T-helper 1 cell treated with Interleukin-12 subunit alpha and Interleukin-12 subunit beta and Interleukin-4 antibody, amounts not matched to agents 30 μg/mL and 1 μg/mL, for 36 hours (primary cell): ENCODE measurements around the gene ST14.
"Not testable (repeated sequence)": the region's sequence is repeated elsewhere in the genome, so short reads cannot be mapped to it uniquely, and the experiment has no call there.

Experiments
- H3K27ac Mint-ChIP-seq: one replicate; pipeline ENCODE4 v1.8.0; 2021; ENCODE audit warnings: mild to moderate bottlenecking, mixed read lengths
- H3K27me3 Mint-ChIP-seq: one replicate; pipeline ENCODE4 v1.8.0; 2021; ENCODE audit warnings: low read depth, mixed read lengths
- H3K36me3 Mint-ChIP-seq: one replicate; pipeline ENCODE4 v1.8.0; 2021; ENCODE audit warnings: low read depth, mixed read lengths
- H3K4me1 Mint-ChIP-seq: one replicate; pipeline ENCODE4 v1.8.0; 2021; ENCODE audit warnings: low read depth, mixed read lengths
- H3K4me3 Mint-ChIP-seq: one replicate; pipeline ENCODE4 v1.8.0; 2021; ENCODE audit warnings: mild to moderate bottlenecking, moderate library complexity, mixed read lengths
- H3K9me3 Mint-ChIP-seq: one replicate; pipeline ENCODE4 v1.8.0; 2021; ENCODE audit warnings: mixed read lengths

Gene ST14

DNA sequence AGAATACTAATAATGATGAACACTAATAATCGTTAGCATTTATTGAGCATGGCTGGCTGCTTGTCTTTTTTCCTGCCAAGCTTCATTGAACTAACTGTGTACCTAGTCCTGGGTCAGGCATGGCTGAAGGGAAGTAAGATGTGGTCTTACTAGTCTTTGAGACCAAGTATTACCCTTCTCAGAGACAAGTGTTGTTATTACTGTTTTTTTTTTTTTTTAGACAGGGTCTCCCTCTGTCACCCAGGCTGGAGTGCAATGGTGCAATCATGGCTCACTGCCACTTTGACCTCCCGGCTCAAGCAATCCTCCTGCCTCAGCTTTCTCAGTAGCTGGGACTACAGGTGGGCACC is 4.6 kb downstream of the ST14 start:
- Mint-ChIP-seq H3K27me3 (peaks cover 58% of the 10 kb centered on the region), H3K27ac (no peak overlapping the region), H3K4me1 (no peaks in the 10 kb centered on the region), H3K9me3 (no peaks in the 10 kb centered on the region), H3K36me3 (no peaks in the 10 kb centered on the region), H3K4me3 (no peak overlapping the region)

DNA sequence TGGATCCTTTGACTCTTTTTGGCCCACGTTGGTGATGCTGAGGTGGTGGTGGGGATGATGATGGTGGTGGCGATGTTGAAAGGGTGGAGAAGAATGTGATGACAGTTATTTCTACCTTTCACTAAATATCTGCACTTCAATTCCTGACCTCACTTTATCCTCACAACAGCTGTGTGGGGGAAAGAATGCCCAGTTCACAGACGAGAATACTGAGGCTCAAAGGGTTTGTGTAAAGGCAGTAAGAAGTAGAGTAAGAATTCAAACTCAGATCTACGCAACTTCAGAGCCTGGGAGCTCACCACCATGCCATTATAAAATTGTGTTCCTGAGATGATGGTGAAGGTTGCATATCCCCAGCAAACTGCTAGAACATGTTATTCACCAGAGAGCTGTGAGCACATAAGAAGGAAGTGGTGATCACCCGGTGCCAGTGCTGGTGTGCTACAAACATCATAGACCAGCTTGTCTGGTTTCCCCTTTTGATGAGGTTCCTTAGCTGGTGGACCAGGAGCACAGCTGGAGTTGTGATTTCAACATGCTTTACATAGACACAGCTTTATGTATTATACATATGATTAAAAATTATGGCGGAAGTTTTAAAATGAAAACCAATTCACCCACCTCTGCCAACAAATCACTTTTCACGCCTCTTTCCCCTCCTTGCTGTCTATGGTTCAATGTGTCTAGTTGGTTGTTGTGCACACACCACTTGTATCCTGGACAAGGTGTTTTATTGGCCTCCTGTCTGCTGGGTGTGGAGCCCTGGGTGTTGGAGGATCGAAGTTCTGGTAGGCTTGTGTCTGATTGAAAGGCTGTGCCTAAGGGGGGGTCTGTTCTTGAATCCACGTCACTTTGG is 6.2 kb downstream of the ST14 start:
- H3K4me1 Mint-ChIP-seq = no peaks in the 10 kb centered on the region

DNA sequence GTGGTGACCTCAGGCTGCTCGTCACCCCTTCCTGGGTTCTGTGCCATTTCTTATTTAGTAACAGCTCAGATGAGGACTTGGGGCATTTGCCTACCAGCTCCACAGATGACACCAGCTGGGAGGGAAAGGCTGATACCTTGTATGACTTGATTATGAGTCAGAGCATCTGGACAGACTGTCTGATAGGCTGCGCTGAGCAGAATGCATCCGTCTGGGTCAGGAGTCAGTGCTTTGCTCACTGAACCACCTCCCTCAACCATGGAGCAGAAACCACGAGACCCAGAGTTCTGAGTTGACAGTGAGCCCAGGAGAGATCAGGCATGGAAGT is 6.8 kb downstream of the ST14 start:
- no peaks in the 10 kb centered on the region for H3K36me3 Mint-ChIP-seq
- H3K4me3 Mint-ChIP-seq = no peak overlapping the region
- H3K9me3 Mint-ChIP-seq = no peaks in the 10 kb centered on the region
- H3K27ac Mint-ChIP-seq = no peak overlapping the region
- no peaks in the 10 kb centered on the region for H3K4me1 Mint-ChIP-seq
- H3K27me3 Mint-ChIP-seq = peaks cover 42% of the 10 kb centered on the region

More for the DNA sequence above, 6.2 kb downstream of the ST14 start:
- Mint-ChIP-seq H3K4me3 (no peak overlapping the region), H3K36me3 (no peaks in the 10 kb centered on the region), H3K9me3 (no peaks in the 10 kb centered on the region), H3K27me3 (peaks cover 47% of the 10 kb centered on the region), H3K27ac (no peak overlapping the region)

DNA sequence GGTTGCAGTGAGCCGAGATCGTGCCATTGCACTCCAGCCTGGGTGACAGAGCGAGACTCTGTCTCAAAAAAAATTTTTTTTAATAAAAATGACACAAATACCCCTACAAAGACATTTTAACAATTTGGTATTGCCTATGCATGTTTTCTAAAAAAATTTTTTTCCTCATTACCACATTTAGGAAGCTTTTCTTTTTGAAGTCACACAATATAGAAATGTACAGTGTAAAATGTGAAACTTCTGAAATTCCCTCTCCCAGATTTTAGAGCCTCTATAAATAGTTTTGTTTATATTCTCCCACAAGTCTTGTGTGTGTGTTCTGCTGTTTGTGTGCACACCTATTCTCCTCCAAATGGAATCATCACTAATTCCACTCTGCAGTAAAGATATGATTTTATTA is 7.6 kb downstream of the ST14 start:
- H3K27me3 Mint-ChIP-seq = peaks cover 35% of the 10 kb centered on the region
- H3K4me1 Mint-ChIP-seq = no peaks in the 10 kb centered on the region
- H3K36me3 Mint-ChIP-seq = no peaks in the 10 kb centered on the region
- H3K9me3 Mint-ChIP-seq = no peaks in the 10 kb centered on the region
- H3K4me3 Mint-ChIP-seq = no peak overlapping the region
- no peak overlapping the region for H3K27ac Mint-ChIP-seq

DNA sequence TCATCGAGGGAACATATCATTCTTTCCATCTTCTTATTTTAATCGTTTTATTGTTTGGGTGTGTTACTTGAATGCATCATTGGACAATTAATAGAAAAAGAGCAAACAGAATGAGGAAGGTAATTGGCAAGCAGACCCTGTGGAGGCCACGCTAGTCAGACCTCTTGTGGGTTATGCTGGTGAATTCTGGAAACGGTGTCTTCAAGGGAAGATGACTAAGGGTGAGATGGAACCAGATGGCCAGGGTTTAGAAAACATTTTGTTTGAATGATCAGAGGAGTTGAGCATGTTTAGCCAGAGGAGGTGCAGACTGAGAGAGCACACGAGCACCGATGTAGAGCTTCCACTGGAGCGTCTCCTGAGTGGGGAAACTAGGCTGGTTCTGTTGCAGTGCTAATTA is 8.5 kb downstream of the ST14 start:
- Mint-ChIP-seq H3K4me1 (no peaks in the 10 kb centered on the region), H3K27me3 (peaks cover 26% of the 10 kb centered on the region), H3K4me3 (no peak overlapping the region), H3K27ac (no peak overlapping the region), H3K9me3 (no peaks in the 10 kb centered on the region), H3K36me3 (no peaks in the 10 kb centered on the region)

DNA sequence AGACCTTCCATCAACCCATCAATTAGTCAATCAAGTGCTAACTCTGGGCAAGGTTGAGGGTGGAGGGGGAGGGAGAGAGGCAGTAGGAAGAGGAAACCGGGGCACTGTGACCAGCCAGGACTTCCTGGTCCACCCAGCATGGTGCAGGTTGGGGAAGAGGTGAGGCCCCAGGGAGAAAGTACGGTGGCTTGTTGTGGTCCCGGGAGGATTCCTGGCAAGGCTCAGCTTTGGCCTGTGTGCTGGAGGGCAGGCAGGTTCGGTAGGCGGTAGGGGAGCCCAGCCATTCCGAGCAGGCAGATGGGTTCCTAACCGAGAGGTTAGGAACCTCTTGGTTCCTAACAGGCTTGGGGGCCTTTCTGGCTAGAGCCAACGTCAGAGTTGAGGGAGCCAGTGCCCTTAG is 10.8 kb downstream of the ST14 start:
- peaks cover 14% of the 10 kb centered on the region for H3K27me3 Mint-ChIP-seq
- peaks cover 7% of the 10 kb centered on the region for H3K9me3 Mint-ChIP-seq
- no peak overlapping the region for H3K27ac Mint-ChIP-seq

DNA sequence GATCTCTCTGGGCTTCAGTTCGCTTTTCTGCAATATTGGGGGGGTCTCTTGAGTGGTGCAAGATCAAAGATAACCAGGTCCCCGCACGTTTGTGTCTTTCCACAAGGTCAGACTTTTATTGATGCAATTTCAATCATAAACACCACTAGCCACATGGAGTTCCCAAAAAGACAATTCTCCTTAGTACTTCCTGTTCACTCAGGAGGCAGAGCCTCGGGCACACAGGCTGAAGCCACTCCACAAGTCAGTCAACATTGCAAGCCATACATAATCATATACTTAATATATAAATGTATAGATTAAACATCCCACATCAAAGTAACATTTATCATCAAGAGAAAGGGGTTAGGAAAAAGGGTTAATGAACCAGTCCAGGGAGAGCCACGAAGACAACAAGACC is 12.0 kb downstream of the ST14 start:
- H3K36me3 Mint-ChIP-seq = no peaks in the 10 kb centered on the region
- no peak overlapping the region for H3K4me3 Mint-ChIP-seq
- no peak overlapping the region for H3K27ac Mint-ChIP-seq
- peaks cover 7% of the 10 kb centered on the region for H3K9me3 Mint-ChIP-seq
- no peaks in the 10 kb centered on the region for H3K4me1 Mint-ChIP-seq
- peaks cover 6% of the 10 kb centered on the region for H3K27me3 Mint-ChIP-seq

More for the DNA sequence above, 10.8 kb downstream of the ST14 start:
- Mint-ChIP-seq H3K4me1 (no peaks in the 10 kb centered on the region), H3K4me3 (no peak overlapping the region), H3K36me3 (no peaks in the 10 kb centered on the region)

DNA sequence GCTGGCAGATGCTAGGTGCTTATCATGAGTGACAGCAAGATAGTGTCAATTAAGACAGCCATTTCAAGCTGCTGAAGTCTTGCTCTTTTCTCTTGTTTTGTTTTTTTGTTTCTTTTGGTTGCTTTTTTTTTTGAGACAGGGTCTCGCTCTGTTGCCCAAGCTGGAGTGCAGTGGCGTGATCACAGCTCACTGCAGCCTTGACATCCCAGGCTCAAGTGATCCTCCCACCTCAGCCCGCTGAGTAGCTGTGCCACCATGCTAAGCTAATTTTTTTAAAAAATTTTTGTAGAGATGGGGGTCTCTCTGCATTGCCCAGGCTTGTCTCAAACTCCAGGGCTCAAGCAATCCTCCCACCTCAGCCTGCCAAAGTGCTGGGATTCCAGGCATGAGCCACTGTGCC is 12.4 kb downstream of the ST14 start:
- not testable (repeated sequence) for H3K4me3 Mint-ChIP-seq, H3K9me3 Mint-ChIP-seq, H3K27me3 Mint-ChIP-seq, H3K27ac Mint-ChIP-seq, H3K36me3 Mint-ChIP-seq, H3K4me1 Mint-ChIP-seq

DNA sequence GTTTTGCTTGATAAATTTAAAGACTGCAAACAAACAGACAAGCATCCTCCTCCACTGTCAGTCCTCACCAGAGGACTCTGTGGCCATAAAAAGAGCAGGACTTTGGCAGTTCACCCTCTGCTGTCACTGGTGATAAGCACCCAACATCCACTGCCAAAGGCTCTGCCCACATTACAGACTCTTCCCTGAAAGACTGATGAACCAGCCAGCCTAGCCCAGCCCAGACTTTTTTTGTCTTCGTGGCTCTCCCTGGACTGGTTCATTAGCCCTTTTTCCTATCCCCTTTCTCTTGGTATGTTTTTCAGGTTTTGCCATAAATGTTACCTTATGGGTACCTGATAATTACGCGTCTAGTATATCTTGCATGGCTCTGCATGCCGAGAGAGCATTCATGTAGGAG is 15.1 kb downstream of the ST14 start:
- H3K4me1 Mint-ChIP-seq = no peaks in the 10 kb centered on the region
- no peaks in the 10 kb centered on the region for H3K27me3 Mint-ChIP-seq

DNA sequence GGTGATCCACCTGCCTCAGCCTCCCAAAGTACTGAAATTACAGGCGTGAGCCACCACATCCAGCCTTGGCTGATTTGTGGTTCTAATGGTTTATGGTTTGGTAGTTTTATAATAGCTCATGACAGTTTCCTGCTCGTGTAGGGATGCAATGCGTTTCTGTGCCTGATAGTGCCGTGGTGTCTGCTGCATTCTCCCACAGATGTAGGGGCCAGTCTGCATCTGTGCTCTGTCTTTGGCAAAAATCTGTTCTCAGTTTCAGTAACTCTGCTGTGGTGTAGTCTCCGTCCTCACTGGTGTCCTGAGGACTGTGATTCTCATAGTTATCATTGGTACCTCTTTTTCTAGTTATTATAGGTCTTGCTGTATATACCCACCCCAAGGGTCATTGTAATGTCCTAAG is 16.3 kb downstream of the ST14 start:
- Mint-ChIP-seq H3K4me1 (no peaks in the 10 kb centered on the region), H3K36me3 (no peaks in the 10 kb centered on the region)

More for the DNA sequence above, 15.1 kb downstream of the ST14 start:
- Mint-ChIP-seq H3K9me3 (peaks cover 7% of the 10 kb centered on the region), H3K4me3 (no peak overlapping the region), H3K27ac (no peak overlapping the region), H3K36me3 (no peaks in the 10 kb centered on the region)

DNA sequence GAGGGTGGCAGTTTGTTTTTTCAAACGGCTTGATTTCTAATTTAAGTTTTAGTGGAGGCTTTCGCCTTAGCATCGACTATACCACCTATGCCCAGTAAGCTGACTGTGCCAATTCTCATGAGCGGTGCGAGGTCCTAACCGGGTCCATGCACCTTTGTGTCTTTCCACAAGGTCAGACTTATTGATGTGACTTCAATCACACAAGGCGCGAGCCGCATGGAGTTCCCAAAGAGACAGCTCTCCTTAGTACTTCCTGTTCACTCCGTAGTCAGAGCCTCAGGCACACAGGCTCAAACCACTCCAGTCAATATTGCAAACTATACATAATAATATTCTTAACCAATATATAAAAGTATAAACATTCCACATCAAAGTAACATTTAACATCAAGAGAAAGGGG is 18.2 kb downstream of the ST14 start:
- no peaks in the 10 kb centered on the region for H3K27me3 Mint-ChIP-seq
- no peaks in the 10 kb centered on the region for H3K4me1 Mint-ChIP-seq
- H3K9me3 Mint-ChIP-seq = peaks cover 7% of the 10 kb centered on the region
- H3K36me3 Mint-ChIP-seq = no peaks in the 10 kb centered on the region
- H3K27ac Mint-ChIP-seq = no peak overlapping the region
- no peak overlapping the region for H3K4me3 Mint-ChIP-seq

More for the DNA sequence above, 16.3 kb downstream of the ST14 start:
- no peak overlapping the region for H3K27ac Mint-ChIP-seq
- H3K9me3 Mint-ChIP-seq = peaks cover 7% of the 10 kb centered on the region
- no peak overlapping the region for H3K4me3 Mint-ChIP-seq
- H3K27me3 Mint-ChIP-seq = no peaks in the 10 kb centered on the region

DNA sequence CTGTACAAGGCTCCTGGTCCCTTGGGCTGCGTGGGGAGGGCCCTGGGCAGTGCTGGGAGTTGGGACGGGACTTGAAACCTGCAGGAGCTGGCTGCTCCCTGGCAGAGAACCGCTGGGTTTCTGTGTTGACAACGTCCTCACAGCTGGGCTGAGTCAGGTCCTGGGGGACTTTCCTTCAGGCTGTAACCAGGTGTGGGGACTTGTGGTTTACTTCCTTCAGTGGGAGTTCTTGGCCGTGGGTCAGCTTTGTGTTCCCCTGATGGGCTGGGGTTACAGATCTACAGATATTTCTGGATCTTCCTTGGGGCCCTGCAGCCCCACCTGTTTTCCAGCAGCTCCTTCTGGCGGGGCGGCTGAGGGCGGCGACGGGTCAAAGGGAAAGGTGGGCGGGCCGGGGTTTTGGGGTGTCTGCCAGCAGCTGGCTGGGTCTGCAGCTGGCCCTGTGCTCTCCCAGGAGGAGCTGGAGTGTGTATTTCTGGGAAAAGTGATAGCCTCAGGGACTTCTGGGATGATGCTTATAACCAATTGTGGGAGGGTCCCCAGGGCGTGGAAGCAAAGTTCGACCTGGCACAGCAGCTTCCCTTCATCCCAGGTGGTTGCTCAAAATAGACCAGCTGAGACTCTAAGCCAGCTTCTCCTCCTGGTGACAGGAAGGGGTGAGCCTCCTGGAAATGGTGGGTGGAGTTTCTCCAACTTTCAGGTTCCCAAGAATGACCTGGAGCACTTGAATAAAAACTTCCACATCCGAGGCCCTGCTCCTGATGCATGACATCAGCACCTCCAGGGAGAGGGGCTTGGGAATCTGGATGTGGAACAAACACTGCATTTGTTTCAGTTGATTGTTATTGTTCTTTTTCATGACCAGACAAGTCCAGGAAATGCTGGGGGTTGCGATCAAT is 19.1 kb downstream of the ST14 start:
- Mint-ChIP-seq H3K4me3 (no peak overlapping the region), H3K27me3 (no peaks in the 10 kb centered on the region), H3K27ac (no peak overlapping the region), H3K9me3 (peaks cover 7% of the 10 kb centered on the region), H3K36me3 (no peaks in the 10 kb centered on the region), H3K4me1 (no peaks in the 10 kb centered on the region)

DNA sequence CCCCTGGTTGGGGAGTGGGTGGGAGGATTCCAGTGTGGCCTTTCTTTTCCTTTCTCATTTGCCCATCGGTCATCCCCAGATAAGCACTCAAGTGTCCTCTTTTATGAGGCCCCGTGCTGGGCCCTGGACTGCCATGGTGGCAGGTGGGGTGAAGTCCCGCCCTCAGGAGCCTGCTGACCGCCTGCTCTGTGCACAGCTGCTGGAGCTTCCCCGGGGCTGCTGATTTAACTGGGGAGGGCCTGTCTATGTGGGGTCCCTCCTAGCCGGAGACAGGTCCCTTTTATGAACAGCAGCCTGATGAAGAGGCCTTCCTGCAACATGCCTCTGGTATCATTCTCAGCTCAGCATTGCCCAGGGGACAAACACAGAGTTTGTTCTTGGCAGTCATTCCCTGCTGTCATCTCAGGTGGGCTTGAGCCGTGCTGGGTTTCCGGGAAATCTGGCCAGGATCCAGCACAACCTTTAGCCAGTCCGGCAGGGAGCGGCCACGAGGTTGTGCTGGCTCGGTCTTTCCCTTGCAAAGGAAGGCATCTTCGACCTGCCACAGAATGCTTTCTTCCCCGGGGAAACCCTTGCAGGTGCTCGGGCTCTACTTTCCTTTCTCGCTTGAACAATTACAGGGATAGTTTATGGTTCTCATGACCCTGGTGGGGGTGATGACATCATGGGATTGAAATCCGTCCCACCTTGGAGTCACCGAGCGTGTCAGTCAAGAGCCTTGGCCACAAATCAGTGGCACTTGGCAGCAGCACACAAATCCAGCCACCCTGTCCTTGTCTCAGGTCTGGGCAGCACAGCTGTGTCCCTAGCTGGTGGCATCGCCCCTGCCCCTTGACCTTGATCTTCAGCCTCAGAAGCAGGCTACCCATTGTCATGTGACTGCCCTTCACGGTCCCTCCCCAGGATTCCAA is 20.1 kb downstream of the ST14 start:
- H3K36me3 Mint-ChIP-seq = no peaks in the 10 kb centered on the region
- H3K4me3 Mint-ChIP-seq = no peak overlapping the region
- no peaks in the 10 kb centered on the region for H3K27me3 Mint-ChIP-seq
- peaks cover 7% of the 10 kb centered on the region for H3K9me3 Mint-ChIP-seq
- H3K4me1 Mint-ChIP-seq = no peaks in the 10 kb centered on the region
- no peak overlapping the region for H3K27ac Mint-ChIP-seq

DNA sequence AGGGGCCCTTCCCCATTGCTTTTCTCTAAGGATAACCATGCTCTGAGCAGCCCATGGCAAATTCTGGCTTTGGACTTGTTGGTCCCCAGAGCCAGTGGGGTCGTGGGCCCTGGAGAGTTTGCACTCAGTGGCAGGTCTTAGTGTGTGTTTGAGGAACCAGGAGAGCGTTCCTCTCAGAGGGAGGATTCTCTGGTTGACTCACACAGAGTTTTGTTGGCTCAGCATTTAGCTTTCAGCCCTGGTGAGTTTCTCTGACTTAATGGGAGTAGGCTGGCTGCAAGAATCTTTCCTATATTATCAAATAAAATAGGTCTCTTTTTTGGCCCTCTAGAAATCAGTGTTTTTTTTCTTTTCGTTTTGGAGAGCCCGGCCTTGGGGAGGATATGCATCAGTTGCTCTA is 20.9 kb downstream of the ST14 start:
- H3K27ac Mint-ChIP-seq = no peak overlapping the region
- H3K4me3 Mint-ChIP-seq = no peak overlapping the region
- no peaks in the 10 kb centered on the region for H3K9me3 Mint-ChIP-seq
- H3K4me1 Mint-ChIP-seq = no peaks in the 10 kb centered on the region
- no peaks in the 10 kb centered on the region for H3K36me3 Mint-ChIP-seq
- H3K27me3 Mint-ChIP-seq = peaks cover 4% of the 10 kb centered on the region
